ENCODE data around the gene ZFP82. TPM values are rescaled to one million over a fixed set of nuclear protein-coding genes. Genes with fewer than 3 reads are reported as not detected.

Gene ZFP82
- total RNA-seq, 1 experiment from 2014 or later = not detected

DNA sequence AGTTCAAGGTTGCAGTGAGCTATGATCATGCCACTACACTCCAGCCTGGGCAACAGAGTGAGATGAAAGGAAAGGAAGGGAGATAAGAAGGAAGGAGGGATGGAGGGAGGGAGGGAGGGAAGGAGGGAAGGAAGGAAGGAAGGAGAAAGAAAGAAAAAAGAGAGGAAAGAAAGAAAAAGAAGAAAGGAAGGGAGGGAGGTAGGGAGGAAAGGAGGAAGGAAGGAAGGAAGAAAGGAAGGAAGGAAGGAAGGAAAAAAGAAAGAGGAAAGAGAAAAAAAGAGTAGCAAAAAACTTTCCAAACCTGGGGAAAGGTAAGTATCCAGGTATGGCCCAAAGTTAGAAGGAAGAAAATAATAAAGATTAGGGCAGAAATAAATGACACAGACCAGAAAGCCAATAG is 46.6 kb downstream of the ZFP82 start (continued):
- TF ChIP-seq, protein P1, sequence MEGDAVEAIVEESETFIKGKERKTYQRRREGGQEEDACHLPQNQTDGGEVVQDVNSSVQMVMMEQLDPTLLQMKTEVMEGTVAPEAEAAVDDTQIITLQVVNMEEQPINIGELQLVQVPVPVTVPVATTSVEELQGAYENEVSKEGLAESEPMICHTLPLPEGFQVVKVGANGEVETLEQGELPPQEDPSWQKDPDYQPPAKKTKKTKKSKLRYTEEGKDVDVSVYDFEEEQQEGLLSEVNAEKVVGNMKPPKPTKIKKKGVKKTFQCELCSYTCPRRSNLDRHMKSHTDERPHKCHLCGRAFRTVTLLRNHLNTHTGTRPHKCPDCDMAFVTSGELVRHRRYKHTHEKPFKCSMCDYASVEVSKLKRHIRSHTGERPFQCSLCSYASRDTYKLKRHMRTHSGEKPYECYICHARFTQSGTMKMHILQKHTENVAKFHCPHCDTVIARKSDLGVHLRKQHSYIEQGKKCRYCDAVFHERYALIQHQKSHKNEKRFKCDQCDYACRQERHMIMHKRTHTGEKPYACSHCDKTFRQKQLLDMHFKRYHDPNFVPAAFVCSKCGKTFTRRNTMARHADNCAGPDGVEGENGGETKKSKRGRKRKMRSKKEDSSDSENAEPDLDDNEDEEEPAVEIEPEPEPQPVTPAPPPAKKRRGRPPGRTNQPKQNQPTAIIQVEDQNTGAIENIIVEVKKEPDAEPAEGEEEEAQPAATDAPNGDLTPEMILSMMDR (IDR thresholded peaks at IDR 0.05 in 2 of 3, conservative IDR thresholded peaks at IDR 0.05 in 1 of 3; ENCODE audit: borderline replicate concordance in 1 of 3, insufficient read depth in 1 of 3, low read depth in 2 of 3, low read length in 2 of 3) = no peak
- TF ChIP-seq ELF1 (IDR thresholded peaks at IDR 0.05; ENCODE audit: borderline replicate concordance, low read depth) (no peak), POLR2A (IDR thresholded peaks at IDR 0.05; ENCODE audit: borderline replicate concordance, extremely low read depth, insufficient read depth, insufficient read length) (no peak), SIN3A (IDR thresholded peaks at IDR 0.05; ENCODE audit: low read depth) (no peak)

DNA sequence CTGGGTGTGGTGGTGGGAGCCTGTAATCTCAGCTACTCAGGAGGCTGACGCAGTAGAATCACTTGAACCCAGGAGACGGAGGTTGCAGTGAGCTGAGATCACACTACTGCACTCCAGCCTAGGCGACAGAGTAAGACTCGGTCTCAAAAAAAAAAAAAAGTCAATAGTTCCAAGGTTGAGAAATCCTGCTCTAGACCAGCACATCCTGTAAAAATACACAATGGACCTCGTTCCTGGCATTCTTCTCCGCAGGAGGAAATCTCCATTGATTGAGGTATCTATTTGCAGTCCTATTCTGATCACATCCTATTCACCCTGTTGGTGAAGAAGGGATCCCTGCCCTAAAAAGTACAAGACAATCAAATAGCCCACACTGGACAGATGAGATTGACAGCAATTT is 54.6 kb downstream of the ZFP82 start:
- ATAC-seq (no peak), DNase-seq (ENCODE audit: low read depth, low spot score) (no peak)
- intact Hi-C loops (cut with micrococcal nuclease) = no loop called here
- Histone ChIP-seq H3K9ac (ENCODE audit: low read length) (no peak overlapping the region), H3K4me2 (ENCODE audit: low read length) (no peak overlapping the region), H3K27ac (ENCODE audit: low read depth, low read length) (no peak overlapping the region), H3K27me3 (ENCODE audit: insufficient read depth, low read length) (no peaks in the 10 kb centered on the region), H4K20me1 (ENCODE audit: insufficient read depth) (no peaks in the 10 kb centered on the region), H3K4me3 (replicated peaks in 1 of 2; ENCODE audit: low read depth in 1 of 2, low read length in 2 of 2) (no peak overlapping the region), H2AFZ (ENCODE audit: low read depth, low read length, poor library complexity, severe bottlenecking) (no peak overlapping the region), H3K9me3 (ENCODE audit: control insufficient read depth in 1 of 2, insufficient read depth in 1 of 2, low read depth in 1 of 2, low read length in 2 of 2) (no peaks in the 10 kb centered on the region), H3K36me3 (ENCODE audit: control insufficient read depth in 1 of 2, insufficient read depth in 2 of 2, low read length in 2 of 2) (no peaks in the 10 kb centered on the region), H3K9me2 (ENCODE audit: insufficient read depth) (no peaks in the 10 kb centered on the region), H3K4me1 (ENCODE audit: control insufficient read depth in 1 of 2, insufficient read depth in 2 of 2, low read length in 2 of 2) (no peaks in the 10 kb centered on the region), H3K79me2 (ENCODE audit: insufficient read depth, low read length) (no peaks in the 10 kb centered on the region)
- ChIA-PET POLR2A (no interaction called here), RAD21 (ENCODE audit: low non-redundant PET in 1 of 2, low total read pairs in 2 of 2, uncharacterized antibody in 2 of 2, unreplicated experiment in 2 of 2) (no interaction called here), CTCF (no interaction called here)
- BruUV-seq (replicated peaks) = no TSS peak
- TF ChIP-seq ZNF274 (IDR thresholded peaks at IDR 0.05; ENCODE audit: low read depth, low read length) = no peak
- no peak for TF ChIP-seq ELF1 (IDR thresholded peaks at IDR 0.05; ENCODE audit: borderline replicate concordance, low read depth)
- TF ChIP-seq SRF (IDR thresholded peaks at IDR 0.05; ENCODE audit: low read depth) = no peak
- TF ChIP-seq, protein P2, sequence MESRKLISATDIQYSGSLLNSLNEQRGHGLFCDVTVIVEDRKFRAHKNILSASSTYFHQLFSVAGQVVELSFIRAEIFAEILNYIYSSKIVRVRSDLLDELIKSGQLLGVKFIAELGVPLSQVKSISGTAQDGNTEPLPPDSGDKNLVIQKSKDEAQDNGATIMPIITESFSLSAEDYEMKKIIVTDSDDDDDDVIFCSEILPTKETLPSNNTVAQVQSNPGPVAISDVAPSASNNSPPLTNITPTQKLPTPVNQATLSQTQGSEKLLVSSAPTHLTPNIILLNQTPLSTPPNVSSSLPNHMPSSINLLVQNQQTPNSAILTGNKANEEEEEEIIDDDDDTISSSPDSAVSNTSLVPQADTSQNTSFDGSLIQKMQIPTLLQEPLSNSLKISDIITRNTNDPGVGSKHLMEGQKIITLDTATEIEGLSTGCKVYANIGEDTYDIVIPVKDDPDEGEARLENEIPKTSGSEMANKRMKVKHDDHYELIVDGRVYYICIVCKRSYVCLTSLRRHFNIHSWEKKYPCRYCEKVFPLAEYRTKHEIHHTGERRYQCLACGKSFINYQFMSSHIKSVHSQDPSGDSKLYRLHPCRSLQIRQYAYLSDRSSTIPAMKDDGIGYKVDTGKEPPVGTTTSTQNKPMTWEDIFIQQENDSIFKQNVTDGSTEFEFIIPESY (IDR thresholded peaks at IDR 0.05; ENCODE audit: extremely low read depth, insufficient replicate concordance, low read length) = no peak
- TF ChIP-seq, protein P3, sequence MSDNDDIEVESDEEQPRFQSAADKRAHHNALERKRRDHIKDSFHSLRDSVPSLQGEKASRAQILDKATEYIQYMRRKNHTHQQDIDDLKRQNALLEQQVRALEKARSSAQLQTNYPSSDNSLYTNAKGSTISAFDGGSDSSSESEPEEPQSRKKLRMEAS (IDR thresholded peaks at IDR 0.05) = no peak
- TF ChIP-seq TCF7L2 (IDR thresholded peaks at IDR 0.05; ENCODE audit: borderline replicate concordance, extremely low read depth, insufficient read depth, insufficient read length) = no peak
- no peak for TF ChIP-seq CEBPB (IDR thresholded peaks at IDR 0.05; ENCODE audit: low read depth)
- TF ChIP-seq RAD21 (IDR thresholded peaks at IDR 0.05; ENCODE audit: low read depth) = no peak
- TF ChIP-seq EGR1 (IDR thresholded peaks at IDR 0.05; ENCODE audit: low read depth) = no peak
- TF ChIP-seq, protein P4, sequence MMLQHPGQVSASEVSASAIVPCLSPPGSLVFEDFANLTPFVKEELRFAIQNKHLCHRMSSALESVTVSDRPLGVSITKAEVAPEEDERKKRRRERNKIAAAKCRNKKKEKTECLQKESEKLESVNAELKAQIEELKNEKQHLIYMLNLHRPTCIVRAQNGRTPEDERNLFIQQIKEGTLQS (IDR thresholded peaks at IDR 0.05) = no peak
- TF ChIP-seq FOSL1 (IDR thresholded peaks at IDR 0.05; ENCODE audit: low read depth) = no peak
